OCI-LY1 (cell line): Measurements from ENCODE around the gene RPL23.

ENCODE experiments used
- CTCF ChIP-seq: fragments of 200-600 bp; sonication (generic), shearing (Covaris generic); IDR thresholded peaks from 2 replicates; pipeline ENCODE4 v1.5.1; 2017; ENCODE audit warnings: mild to moderate bottlenecking, antibody characterized with exemption, low read length, moderate library complexity, mixed read lengths
- EZH2 ChIP-seq: fragments of 200-600 bp; sonication (generic), shearing (Covaris generic); IDR thresholded peaks from 2 replicates; pipeline ENCODE4 v1.8.0; 2017; ENCODE audit warnings: borderline replicate concordance, mixed run types, mild to moderate bottlenecking, antibody characterized with exemption, low read length, moderate library complexity, mixed read lengths

GRCh38 chr17:38889745-38890409 is 36.4 kb upstream of the RPL23 start:
- no peak for TF ChIP-seq EZH2
- no peak for TF ChIP-seq CTCF
